Bladder microvascular endothelial cell (primary cell): ENCODE measurements around the gene ABCA1. TPM values are rescaled to one million over a fixed set of nuclear protein-coding genes. Genes with fewer than 3 reads are reported as not detected.

Source experiments
- total RNA-seq: library from RNA; depleted of rRNA; stranded (reverse); fragments of >200 nt; gene quantifications from 2 replicates; pipeline ENCODE4 v1.2.3, GENCODE V29; 2014

Gene ABCA1, protein sequence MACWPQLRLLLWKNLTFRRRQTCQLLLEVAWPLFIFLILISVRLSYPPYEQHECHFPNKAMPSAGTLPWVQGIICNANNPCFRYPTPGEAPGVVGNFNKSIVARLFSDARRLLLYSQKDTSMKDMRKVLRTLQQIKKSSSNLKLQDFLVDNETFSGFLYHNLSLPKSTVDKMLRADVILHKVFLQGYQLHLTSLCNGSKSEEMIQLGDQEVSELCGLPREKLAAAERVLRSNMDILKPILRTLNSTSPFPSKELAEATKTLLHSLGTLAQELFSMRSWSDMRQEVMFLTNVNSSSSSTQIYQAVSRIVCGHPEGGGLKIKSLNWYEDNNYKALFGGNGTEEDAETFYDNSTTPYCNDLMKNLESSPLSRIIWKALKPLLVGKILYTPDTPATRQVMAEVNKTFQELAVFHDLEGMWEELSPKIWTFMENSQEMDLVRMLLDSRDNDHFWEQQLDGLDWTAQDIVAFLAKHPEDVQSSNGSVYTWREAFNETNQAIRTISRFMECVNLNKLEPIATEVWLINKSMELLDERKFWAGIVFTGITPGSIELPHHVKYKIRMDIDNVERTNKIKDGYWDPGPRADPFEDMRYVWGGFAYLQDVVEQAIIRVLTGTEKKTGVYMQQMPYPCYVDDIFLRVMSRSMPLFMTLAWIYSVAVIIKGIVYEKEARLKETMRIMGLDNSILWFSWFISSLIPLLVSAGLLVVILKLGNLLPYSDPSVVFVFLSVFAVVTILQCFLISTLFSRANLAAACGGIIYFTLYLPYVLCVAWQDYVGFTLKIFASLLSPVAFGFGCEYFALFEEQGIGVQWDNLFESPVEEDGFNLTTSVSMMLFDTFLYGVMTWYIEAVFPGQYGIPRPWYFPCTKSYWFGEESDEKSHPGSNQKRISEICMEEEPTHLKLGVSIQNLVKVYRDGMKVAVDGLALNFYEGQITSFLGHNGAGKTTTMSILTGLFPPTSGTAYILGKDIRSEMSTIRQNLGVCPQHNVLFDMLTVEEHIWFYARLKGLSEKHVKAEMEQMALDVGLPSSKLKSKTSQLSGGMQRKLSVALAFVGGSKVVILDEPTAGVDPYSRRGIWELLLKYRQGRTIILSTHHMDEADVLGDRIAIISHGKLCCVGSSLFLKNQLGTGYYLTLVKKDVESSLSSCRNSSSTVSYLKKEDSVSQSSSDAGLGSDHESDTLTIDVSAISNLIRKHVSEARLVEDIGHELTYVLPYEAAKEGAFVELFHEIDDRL (N-terminal part only)
- 16.8 and 27.4 TPM in 2 replicates for total RNA-seq

DNA sequence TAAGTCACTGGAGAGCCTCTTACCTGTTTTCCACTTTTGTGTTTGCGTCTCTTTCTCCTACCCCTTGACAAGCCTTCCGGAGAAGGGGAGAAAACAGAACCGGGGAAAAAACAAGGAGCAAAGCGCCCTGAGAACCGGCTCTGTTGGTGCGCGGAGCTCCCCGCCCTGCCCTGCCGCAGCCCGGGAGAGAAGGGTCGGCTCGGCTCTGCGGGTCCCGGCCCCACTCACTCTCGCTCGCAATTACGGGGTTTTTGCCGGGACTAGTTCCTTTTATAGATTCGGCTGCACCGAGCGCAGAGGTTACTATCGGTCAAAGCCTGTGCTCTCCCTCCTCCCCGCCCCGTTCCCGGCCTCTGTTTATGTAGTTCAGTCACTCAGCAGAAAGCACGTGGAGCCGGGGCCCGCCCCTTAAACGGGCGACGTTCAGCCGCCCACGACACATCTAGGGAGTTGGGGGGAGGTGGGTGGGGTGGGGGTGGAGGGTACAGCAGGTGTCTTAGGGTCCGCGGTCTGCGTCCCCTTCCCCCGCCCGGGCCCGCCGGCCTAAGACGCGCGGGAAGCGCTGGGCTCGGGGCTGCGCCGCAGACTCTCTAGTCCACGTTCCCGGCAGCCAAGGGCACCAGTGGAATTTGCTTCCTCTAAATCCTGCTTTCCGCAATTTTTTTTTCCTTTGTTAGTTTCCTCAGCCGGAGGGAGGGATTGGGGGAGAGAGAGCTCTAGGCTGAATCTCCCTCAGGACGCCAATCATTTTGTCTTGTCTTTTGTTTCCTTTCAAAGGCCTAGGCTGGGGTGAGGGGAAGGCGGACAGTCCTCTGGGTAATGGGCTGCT, at the start of gene ABCA1:
TSS of gene ABCA1 (minus strand) at position 244 of the 829 bp plus-strand sequence. CDS start 24,476 bp downstream, outside the sequence.

DNA sequence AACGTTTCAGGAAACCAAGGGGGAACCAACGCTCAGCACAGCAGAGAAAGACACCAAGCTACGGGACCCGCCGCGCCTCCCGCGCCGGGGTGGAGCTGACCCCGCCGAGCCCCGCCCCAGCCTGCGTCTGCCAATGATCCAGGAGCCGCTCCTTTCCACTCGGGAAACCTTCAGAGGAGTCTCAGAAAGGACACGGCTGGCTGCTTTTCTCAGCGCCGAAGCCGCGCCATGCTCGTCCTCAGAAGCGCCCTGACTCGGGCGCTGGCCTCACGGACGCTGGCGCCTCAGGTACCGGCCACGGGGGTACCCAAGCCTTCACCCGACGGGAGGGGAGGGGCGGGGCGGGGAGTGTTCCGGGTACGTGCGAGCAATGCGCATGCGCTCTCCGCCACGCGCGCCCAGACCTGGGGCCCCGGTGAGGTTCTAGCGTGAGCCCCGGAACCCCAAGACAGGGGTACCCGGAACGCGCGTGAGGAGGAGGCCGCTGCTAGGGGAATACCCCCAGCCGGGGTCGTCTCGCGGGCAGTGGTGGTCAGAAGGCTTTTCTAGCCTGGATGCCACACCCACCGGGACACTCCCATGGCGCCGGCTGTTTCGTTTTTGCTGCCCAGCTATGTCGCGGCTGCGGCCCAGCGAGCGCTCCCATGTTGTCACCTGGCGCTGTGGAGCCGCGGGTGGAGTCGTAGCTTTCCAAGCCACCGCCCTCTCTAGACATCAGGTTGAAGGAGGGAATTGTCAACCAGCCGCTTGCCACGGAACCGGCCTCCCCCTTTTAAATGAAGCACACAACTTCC, 180.2 kb downstream of the ABCA1 start, which contains the start of gene NIPSNAP3A:
TSS of gene NIPSNAP3A (plus strand) at position 119 of the 794 bp plus-strand sequence. CDS start at position 229, 110 bp downstream.

Other genes with a start within 250 kb of the ABCA1 start
- not detected in 2 replicates for gene OR13D1, start 233.6 kb downstream of the ABCA1 start, total RNA-seq
- gene NIPSNAP3A, start 180.5 kb downstream of the ABCA1 start, total RNA-seq = 31.8 and 38.4 TPM in 2 replicates
- 0.57 and 1.9 TPM in 2 replicates for gene NIPSNAP3B, start 164.0 kb downstream of the ABCA1 start, total RNA-seq